ENCODE results near the gene ADGRL3.
"Not testable (repeated sequence)": the region's sequence is repeated elsewhere in the genome, so short reads cannot be mapped to it uniquely, and the experiment has no call there.

Gene ADGRL3

DNA sequence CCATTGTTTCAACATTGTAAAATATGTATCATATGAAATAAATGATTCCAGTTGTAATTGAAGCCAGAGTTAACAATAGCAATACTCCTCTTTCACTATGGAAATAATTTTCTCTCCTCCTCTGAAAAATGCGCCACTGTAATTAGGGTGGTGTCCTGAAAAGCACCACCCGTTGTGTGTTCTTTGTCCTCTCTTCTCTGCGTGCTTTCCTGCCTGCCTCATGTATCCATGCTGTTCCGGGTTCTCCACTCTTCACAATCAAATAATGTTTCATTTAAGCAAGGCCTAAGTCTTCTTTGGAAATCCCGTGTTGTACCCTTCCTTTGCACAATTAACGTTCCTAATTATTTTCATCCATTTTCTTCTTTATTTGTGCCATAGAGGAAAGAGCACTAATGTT is 293.3 kb downstream of the ADGRL3 start:
- no peak for DNase-seq (ENCODE audit: low read depth in 3 of 3)

DNA sequence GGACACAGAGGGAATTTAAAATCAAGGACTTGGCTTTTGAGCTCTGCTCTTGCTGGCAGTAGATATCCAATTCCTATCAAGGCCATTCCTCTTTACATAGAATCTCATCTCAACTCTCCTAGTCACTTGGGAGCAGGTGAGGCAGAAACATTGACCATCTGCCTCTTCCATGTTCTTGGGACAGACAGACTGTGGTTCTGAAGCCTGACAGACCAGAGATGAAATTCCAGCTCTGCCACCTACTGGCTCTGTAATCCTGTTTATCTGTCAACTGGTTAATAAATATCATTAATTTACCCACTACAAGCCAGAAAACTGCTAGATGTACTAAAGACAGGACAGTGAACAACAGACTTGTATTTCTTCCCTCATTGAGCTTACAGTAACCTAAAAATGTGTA is 300.8 kb downstream of the ADGRL3 start:
- DNase-seq (ENCODE audit: low read depth in 3 of 3), result no peak

DNA sequence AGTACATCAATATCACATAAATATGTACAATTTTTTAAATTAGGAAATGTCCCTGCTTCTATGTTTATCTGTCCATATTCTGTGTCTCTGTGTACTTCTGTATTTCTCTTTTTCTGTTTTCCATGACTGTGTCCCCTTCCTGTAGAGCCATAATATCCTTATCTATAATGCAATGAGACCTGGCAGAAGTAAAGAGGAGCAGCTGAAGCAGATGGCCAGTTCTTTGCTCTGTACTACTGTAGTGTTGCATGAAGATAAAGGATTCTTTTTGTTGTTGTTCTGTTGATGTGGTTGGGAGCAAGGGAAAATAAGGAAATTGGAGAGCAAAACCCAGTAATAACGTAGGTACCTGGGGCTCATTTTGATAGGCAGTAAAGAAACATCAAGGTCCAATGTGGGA is 301.7 kb downstream of the ADGRL3 start:
- DNase-seq (ENCODE audit: low read depth in 3 of 3), result no peak

DNA sequence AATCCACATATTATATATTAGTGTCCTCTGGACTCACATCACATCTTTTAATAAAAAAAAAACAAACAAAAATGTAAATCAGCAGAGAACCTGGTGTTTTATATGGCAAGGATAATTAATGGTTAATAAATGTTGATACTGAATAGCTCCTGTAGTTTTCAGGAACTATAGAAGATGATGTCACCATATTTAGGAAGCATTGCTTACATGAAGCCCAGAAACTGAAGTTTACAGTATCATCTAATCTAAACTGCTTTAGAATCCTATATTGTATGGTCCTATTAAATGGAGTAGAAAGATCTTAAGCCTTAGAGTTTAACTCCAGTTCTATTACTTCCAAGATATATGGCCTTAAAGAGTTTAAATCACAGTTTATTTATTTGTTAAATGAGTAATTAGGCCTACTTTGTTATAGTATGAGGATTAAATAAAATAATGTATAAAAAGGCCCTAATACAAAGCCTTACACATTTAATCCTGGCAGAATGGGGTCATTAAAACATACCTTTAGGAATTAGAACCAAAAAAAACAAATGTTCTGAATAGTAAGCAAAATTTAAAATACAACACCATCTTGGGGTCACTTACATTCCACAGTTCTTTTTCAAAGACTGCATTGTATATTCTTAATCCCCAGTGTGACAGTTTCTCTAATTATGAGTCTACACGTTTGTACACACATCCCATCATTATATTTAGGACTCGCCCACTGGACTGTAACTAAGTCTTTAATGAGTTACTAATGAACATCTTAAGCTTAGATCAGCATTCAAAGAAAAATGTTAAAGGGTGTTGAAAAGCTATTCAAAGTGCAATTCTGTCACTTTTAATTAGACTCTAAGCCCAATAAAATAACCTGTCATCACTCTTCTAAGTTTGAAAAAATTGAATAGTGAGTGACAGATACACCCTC is 305.9 kb downstream of the ADGRL3 start:
- no peak for DNase-seq (ENCODE audit: low read depth in 3 of 3)

DNA sequence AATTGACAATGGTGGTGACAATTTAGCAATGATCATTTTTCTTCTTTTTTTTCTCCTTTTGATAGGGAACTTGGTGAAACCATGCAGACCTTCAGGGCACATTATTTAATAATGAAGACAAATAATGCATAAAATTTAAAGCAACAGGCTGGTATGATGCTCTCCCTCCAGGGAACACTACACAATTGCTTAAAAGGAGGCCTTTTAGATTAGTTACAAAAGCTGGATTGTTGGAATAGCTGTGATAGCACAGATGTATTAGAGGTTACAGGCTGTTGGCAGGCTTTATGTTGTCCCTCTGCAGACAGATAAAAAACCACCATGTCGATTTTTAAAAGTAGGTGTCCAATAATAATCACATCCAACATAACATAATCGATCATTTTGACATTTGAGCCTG is 307.0 kb downstream of the ADGRL3 start:
- DNase-seq (ENCODE audit: low read depth in 3 of 3), result no peak

DNA sequence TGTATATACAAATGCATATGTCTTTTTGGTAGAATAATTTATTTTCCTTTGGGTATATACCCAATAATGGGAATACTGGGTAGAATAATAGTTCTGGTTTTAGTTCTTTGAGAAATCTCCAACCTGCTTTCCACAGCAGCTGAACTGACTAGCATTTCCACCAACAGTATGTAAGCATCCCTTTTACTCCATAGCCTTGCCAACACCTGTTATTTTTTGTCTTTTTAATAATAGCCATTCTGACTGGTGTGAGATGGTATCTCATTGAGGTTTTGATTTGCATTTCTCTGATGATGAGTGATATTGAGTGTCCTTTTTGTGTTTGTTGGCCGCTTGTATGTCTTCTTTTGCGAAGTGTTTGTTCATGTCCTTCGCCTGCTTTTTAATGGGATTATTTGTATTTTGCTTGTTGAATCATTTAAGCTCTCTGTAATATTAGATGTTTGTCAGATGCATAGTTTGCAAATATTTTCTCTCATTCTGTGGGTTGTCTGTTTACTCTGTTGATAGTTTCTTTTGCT is 309.7 kb downstream of the ADGRL3 start:
- DNase-seq (ENCODE audit: low read depth in 3 of 3), result not testable (repeated sequence)

DNA sequence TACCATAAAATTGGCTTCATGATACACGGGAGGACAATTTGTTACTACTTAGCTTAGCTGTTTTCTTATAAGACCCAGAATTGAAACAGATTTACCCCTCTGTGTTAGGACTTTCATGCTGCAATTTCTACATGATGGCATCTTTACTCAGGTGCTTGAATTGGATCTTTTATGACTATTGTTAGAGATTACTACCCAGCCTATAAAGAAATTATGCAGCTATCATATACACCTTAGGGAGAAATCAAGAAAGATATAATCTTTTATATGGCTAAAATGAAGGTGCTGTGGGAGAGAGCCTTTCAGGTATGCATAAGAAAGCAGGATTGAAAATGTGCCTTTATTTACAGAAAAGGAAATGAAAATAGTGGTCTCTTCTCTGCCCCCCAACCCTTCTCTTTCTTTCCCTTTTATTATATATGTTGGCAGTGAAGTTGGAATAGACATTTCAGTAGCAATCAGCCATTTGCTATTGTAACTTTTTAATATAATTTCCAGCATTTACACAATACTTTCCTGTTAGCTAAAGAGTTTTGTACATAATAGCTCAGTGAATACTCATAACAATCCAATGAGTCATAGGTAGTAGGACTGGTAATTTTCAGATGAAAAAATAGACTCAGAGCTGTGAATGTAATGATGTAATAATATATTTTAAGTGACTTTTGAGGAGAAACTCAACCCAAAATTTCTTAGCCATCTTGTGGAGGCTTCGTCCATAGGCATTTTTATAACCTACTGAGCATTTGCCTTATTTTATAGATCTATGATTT is 311.8 kb downstream of the ADGRL3 start:
- no peak for DNase-seq (ENCODE audit: low read depth in 3 of 3)

DNA sequence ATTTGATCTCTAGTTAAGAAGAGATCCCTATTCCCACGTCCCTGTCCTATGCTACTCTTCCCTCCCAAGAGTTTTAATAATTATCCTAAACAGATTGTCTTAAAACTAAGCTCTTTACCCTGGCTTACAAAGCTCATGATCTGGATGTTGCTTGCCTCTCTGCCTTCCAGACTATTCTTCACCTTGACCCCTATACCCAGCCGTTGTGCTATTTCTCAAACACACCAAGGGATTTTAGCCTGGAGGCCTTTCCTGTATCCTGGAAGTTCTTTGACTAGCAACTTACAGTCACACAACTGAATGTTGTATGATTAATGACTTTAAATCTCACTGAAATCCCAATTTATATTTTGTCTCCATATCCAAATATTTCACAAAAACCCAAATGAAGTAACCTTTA is 314.9 kb downstream of the ADGRL3 start:
- no peak for DNase-seq (ENCODE audit: low read depth in 3 of 3)

DNA sequence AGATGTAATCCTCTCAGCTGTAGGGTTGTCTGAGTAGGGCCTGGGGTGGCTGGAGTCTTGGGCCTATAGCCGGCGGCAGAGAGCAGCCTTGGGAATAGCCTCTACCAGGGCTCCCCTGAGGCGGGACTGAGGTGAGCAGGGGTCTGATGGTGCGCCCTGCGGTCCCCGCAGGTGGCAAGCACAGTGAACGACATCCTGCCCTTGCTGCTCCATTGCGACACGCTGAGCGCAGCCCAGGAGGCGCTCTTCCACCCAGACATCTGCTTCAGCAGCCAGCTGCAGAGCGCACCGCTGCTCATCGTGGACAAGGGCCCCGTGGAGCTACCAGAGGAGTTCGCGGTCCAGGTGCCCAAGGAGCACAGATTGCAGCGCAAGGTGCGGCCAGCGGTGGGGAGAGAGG is 317.0 kb downstream of the ADGRL3 start:
- DNase-seq (ENCODE audit: low read depth in 3 of 3), result no peak

DNA sequence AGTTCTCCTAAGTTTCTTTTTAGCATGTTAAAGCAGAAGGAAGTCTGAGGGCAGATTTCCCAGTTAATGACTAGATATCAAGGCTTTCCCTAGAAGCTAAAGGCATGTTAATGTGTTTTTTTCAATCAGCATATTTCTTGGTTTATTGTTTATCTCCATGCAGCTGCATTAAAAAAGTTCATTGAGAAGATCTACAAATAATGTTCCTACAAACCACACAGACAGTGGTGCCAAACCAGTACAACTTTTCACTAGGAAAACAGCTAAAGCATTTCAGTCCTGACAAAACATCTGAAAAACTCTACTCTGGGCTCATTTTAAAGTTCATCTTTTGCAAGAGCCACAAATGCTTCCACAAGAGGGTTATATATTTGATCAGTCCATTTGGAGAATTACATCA is 320.0 kb downstream of the ADGRL3 start:
- no peak for DNase-seq (ENCODE audit: low read depth in 3 of 3)

DNA sequence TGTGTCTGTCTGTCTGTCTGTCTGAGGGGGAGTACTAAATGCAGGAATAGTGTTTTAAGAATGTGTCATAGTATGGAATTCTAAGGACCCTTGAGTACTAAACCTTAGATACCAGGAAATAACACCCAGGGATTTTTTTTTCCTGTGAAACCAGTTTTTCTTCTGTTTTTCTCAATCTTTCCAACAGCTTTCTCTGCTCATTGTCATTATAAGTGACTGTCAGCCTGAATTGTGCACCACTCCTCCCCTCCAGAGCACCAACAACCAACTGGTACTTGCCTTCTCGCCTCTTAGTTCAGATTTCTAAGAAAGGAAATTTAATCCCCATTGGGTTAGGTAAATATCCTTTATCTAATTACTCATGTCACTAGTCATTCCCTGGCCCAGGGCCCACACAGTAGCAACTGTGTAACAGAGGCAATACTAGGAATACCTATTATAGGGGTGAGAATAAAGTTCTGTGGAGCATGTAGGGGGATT is 320.6 kb downstream of the ADGRL3 start:
- no peak for DNase-seq (ENCODE audit: low read depth in 3 of 3)

DNA sequence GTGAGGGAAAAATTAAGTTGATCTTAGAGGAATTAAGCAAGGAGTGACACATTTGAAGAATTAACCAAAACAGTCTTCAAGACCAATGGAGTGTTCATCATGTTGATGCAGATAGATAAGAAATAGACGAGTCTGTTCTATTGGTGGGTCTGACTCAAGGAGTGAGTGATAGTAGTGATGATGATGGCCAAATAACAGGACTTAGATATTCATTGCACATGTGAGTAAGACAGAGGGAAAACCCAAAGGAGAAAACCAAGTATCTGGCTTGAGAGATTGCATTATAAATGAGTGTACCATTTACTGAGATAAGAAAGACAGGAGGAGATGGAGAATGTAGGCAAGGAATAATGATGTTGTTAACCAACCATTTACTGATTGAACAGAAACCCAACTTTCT is 321.3 kb downstream of the ADGRL3 start:
- DNase-seq (ENCODE audit: low read depth in 3 of 3), result no peak

DNA sequence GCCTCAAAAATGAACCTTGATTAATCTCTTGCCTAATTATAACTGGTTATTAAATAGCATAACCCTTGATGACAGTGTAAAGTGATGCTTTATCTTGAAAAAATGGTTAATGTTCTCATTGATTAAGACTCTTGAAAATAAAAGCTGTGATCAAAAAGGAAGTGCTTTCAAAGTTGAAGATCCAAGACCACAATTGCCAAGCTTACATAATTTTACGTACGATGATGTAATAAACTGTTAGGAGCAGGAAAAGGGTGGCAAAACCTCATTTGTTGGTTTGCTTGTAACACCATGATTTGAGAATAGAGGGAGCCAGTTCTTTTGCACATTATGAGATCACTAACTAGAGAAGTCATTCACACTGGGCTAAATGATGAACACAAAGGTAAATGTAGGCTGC is 322.2 kb downstream of the ADGRL3 start:
- DNase-seq (ENCODE audit: low read depth in 3 of 3), result no peak

DNA sequence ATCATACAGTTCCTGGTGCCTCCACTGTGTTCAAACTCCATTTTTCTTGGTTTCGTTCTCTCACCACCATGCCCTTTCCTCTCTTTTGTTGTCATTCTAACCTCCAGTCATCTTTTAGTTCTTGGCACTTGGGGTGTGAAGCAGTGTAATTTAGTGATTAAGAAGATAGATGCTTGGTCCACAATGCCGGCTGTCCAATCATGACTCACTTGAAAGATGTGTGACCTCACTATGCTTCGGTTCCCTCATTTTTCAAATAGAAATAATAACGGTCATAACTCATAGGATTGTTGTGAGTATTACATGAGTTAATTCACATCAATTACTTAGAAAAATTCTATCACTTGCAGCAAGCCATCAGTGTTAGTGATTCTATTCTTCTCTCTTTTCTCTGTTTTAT is 327.8 kb downstream of the ADGRL3 start:
- DNase-seq (ENCODE audit: low read depth in 3 of 3), result no peak

DNA sequence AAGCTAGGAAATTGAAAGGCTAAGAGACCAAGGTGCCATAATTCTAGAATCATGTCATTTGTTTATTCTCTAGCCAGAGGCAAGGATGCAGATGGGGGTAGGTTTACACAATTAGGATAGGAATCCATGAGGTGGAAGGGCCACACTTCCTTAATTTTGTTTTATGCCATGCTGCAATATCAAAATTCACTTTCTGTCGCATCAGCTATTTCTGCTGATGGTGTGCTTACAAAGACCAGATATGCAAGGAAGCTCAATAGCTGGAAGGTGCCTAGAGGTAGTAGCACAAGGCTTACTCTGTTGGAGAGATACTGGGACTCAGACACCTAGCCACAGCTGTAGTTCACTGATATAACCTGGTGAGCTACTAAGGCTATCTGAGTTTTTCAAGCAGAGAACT is 328.5 kb downstream of the ADGRL3 start:
- DNase-seq (ENCODE audit: low read depth in 3 of 3), result no peak

DNA sequence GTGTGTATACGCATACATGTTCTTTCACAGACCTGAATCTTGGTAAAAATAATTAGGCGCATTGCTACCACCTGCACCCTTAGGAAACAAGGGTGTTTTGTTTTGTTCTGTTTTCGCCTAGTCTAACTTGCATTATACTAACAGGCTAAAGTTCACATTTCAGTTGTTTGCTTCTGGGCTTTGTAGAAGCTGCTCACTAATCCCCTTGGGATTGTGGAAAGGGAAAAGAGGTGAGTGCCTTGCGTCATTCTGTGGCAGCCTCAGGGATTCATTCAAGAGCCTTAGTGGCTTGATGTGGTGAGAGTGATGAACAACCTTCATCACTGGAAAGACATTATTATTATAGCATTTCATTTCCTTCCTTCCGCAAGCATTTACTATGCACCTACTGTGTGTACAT is 331.1 kb downstream of the ADGRL3 start:
- DNase-seq (ENCODE audit: low read depth in 3 of 3), result no peak

DNA sequence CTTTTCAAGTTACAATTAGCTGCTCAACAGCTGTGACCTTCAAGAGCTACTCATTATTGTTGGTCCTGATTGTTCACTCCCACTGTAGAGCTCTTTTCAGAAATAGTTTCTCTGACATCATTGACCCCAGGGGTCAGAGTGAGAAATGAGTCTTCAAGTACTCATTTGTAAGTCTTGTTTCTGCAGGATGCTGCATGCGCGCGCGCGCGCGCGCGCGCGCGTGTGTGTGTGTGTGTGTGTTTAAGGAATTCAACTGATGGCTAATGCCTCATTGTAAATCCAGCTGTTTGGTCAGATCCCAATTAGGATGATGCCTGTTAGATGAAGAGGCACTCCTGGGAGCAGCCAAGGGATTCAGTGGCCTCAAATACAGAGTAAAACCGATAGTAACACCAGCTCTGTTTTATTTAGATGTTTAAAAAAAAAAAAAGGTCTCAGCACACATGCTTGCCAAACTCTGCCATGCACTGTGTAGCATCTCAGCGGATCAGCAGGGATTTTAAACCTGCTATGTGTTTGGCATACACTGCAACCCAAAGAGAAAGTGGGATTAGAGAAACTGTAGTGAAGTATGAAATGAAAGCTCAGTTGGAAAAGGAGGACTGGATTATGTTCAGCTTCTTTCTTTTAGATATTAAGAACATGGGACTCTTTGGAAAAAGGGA is 332.3 kb downstream of the ADGRL3 start:
- DNase-seq (ENCODE audit: low read depth in 3 of 3), result no peak

DNA sequence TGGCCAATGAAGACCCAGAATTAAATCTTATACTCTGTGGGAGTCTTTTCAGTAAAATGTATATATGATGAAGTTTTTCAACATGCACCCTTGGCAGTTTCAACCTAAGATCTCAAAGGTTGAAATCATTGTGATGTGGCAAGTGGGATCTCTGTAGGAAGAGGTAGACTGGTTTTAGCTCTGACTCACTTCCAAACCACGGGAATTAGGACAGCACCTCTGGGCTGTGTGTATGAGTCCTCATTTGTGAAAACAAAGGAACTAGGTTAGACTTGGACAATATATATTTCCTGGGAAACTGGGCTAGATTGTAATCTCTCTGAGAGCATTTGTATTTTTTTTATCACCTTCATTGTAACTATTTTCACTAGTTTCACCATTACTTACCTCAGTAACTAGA is 333.0 kb downstream of the ADGRL3 start:
- DNase-seq (ENCODE audit: low read depth in 3 of 3), result no peak

DNA sequence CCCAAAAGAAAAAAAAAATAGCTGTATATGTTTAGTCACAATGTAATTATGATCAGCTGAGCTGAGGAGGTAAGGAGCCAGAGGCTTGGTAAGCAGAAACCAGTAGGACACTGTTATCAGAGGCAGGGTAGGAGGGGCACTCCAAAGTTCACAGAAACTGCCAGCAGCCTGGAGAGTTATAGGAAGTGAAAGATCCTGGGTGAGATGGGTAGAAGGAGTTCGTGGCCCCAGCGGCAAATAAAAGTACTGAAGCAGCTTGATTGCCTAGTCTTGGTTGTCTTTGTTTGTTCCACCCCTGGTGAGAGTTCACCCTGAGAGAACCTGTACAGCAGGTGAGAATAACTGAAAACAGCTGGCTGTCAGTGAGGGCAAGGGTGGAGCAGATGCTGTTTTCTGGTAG is 340.8 kb downstream of the ADGRL3 start:
- DNase-seq (ENCODE audit: low read depth in 3 of 3), result no peak

DNA sequence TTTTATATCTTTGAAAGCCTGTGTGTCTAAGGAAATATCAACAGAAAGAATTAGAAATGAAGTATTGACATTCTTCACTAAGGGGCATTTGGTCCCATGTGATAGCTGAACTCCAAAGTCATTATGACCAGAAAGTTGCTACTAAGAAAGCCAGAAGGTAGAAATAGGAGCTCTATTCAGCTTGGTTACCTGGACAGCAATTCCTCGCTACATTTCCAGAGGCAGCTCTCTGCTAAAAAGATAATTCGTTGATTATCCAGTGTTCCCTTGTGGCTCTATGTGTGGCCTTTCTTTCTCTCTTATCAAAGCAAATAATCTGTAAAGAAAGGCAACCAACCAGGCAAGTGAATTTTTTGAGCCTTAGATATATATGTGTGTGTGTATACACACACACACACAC is 341.3 kb downstream of the ADGRL3 start:
- no peak for DNase-seq (ENCODE audit: low read depth in 3 of 3)

DNA sequence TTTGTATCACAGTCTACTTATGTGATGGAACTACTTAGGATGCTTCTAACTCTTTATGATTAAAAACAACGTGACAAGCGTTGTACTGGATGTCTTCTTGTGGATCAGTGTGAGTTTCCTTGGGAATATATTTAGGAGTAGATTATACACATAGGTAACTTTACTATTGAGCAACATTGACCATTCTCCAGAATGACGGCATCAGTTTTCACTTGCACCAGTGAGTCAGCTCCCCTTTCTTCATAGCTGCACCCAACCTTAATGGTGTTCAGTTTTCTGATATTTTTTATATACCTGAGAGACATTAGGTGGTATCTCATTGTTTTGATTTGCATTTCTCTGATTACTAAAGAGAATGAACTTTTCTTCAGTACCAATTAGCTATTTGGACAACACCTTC is 343.9 kb downstream of the ADGRL3 start:
- no peak for DNase-seq (ENCODE audit: low read depth in 3 of 3)

DNA sequence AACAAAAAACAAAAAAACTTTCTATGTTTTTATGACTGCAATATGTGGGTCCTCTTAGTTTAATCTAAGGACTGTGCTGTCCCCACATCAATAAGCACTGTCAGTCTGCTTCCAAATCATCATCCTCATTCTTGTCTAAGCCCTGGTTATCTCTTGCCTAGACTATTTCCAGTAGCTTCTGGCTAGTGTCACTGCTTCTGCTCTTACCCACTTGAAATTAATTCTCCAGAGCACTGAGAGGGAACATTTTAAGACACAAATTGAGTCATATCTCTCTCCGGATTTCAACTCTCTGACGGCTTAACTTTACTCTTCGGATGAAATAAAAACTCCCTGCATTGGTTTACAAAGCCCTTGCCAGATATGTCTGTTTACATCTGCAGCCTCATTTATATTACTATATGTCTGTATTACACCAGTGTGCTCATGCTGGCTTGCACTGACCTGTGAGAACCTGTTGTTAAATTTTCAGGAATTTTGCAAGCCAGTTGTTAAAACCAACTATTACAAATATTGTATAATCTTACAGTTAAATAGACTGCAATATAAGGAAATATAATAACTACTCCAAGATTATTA is 345.9 kb downstream of the ADGRL3 start:
- no peak for DNase-seq (ENCODE audit: low read depth in 3 of 3)

Measured in stimulated activated CD4-positive, alpha-beta T cell treated with anti-CD3 and anti-CD28 coated beads, TNF-alpha, amount 100 ng/mL, for 48 hours (primary cell).